Fibroblast of skin of left biceps (primary cell): Measurements from ENCODE around the gene CELF5.
"Not testable (repeated sequence)": the region's sequence is repeated elsewhere in the genome, so short reads cannot be mapped to it uniquely, and the experiment has no call there.

Source experiments
- DNase-seq, 2 experiments: peaks; one replicate each; pipeline ENCODE4 v3.0.0-alpha.2; 2013; ENCODE audit warnings: low read depth in 2 of 2

CELF5 gene

GRCh38 chr19:3190470-3190770 is 34.0 kb upstream of the CELF5 start:
- no peak for DNase-seq

GRCh38 chr19:3190921-3191805 is 33.3 kb upstream of the CELF5 start:
- no peak for DNase-seq

- DNase-seq, result not testable (repeated sequence)
Measured at GRCh38 chr19:3191806-3192104, 32.7 kb upstream of the CELF5 start.

- DNase-seq, result no peak
Measured at GRCh38 chr19:3192228-3192635, 32.2 kb upstream of the CELF5 start.

GRCh38 chr19:3192684-3193083 is 31.8 kb upstream of the CELF5 start:
- no peak for DNase-seq

- DNase-seq, result no peak
Measured at GRCh38 chr19:3193256-3194105, 31.0 kb upstream of the CELF5 start.

GRCh38 chr19:3194106-3195087 is 30.1 kb upstream of the CELF5 start:
- no peak for DNase-seq

- DNase-seq, result no peak
Measured at GRCh38 chr19:3196064-3196932, 28.2 kb upstream of the CELF5 start.

- no peak for DNase-seq
Measured at GRCh38 chr19:3196933-3197205, 27.6 kb upstream of the CELF5 start.

GRCh38 chr19:3198901-3199700 is 25.4 kb upstream of the CELF5 start:
- no peak for DNase-seq

- DNase-seq, result no peak
Measured at GRCh38 chr19:3201072-3201700, 23.3 kb upstream of the CELF5 start.

GRCh38 chr19:3201911-3202310 is 22.6 kb upstream of the CELF5 start:
- no peak for DNase-seq

- no peak for DNase-seq
Measured at GRCh38 chr19:3202346-3202745, 22.1 kb upstream of the CELF5 start.

GRCh38 chr19:3202895-3203294 is 21.6 kb upstream of the CELF5 start:
- DNase-seq, result not testable (repeated sequence)

GRCh38 chr19:3203805-3204645 is 20.4 kb upstream of the CELF5 start:
- DNase-seq, result no peak

GRCh38 chr19:3204646-3205275 is 19.7 kb upstream of the CELF5 start:
- no peak for DNase-seq

GRCh38 chr19:3206216-3206953 is 18.1 kb upstream of the CELF5 start:
- DNase-seq, result no peak
